Ovary (tissue), 3 donors: Measurements from ENCODE around the gene CAMTA2.

Source experiments
- CTCF ChIP-seq, 3 donors: fragments of 450-650 bp in 2 of 3; fragments of 200-600 bp in 1 of 3; IDR thresholded peaks; one replicate each; pipeline versions ENCODE4 v1.5.1 to v1.8.0; 2016 to 2022; ENCODE audit warnings: antibody characterized with exemption in 3 of 3, mild to moderate bottlenecking in 1 of 3
- POLR2A ChIP-seq: fragments of 450-650 bp; IDR thresholded peaks from one replicate; pipeline ENCODE4 v1.6.1; 2017; ENCODE audit warnings: antibody characterized with exemption, mild to moderate bottlenecking, moderate library complexity
- donor health status: DM: no; HTN: no; CAD: no.

GRCh38 chr17:4960279-4960922 lies 27.1 kb downstream of the CAMTA2 start:
- TF ChIP-seq CTCF (IDR thresholded peaks at IDR 0.05) (no peak), POLR2A (no peak)
